ENCODE results near the gene PNCK. TPM values are rescaled to one million over a fixed set of nuclear protein-coding genes. Genes with fewer than 3 reads are reported as not detected.

PNCK gene
- total RNA-seq, 2 experiments from 2014 or later = 0.70 to 1.0 TPM

- TF ChIP-seq CTCF (IDR thresholded peaks at IDR 0.05) = no peak
- intact Hi-C loops (cut with DNase I, micrococcal nuclease) = no loop called here
Observed at GRCh38 chrX:153632595-153632946, 41.0 kb downstream of the PNCK start.

GRCh38 chrX:153631907-153632594 lies 41.6 kb downstream of the PNCK start:
- Mint-ChIP-seq H3K4me3 (no peak overlapping the region), H3K4me1 (ENCODE audit: low read depth) (no peaks in the 10 kb centered on the region), H3K27ac (no peak overlapping the region), H3K36me3 (ENCODE audit: low read depth) (no peaks in the 10 kb centered on the region), H3K9me3 (no peaks in the 10 kb centered on the region), H3K27me3 (no peaks in the 10 kb centered on the region)
- no peak for ATAC-seq (ENCODE audit: poor library complexity)
- H3K36me3 ChIP-seq (ENCODE audit: insufficient read depth, low read length) = no peaks in the 10 kb centered on the region
- H3K9me3 ChIP-seq (ENCODE audit: control insufficient read depth in 1 of 2, insufficient read depth in 1 of 2, low read length in 2 of 2) = no peaks in the 10 kb centered on the region
- H3K4me3 ChIP-seq (ENCODE audit: low read length) = no peak overlapping the region
- TF ChIP-seq CTCF (IDR thresholded peaks at IDR 0.05) = no peak
- no peak overlapping the region for H3K27ac ChIP-seq (ENCODE audit: low read depth in 1 of 2, low read length in 2 of 2)
- POLR2A ChIA-PET = no interaction called here
- DNase-seq = no peak
- CTCF ChIA-PET = interaction anchor here (1.1 kb wide), 1 partner anchor 17 kb away, joined by 3 read pairs; no protein-coding TSS in a partner anchor
- H3K4me1 ChIP-seq (ENCODE audit: insufficient read depth, low read length) = no peaks in the 10 kb centered on the region
- intact Hi-C loops (cut with DNase I, micrococcal nuclease) = no loop called here
- H3K27me3 ChIP-seq (ENCODE audit: control insufficient read depth in 1 of 2, insufficient read depth in 2 of 2, low read length in 2 of 2) = no peaks in the 10 kb centered on the region

More at GRCh38 chrX:153632595-153632946, 41.0 kb downstream of the PNCK start:
- Histone ChIP-seq H3K4me3 (ENCODE audit: low read length) (no peak overlapping the region), H3K36me3 (ENCODE audit: insufficient read depth, low read length) (no peaks in the 10 kb centered on the region), H3K9me3 (ENCODE audit: control insufficient read depth in 1 of 2, insufficient read depth in 1 of 2, low read length in 2 of 2) (no peaks in the 10 kb centered on the region), H3K4me1 (ENCODE audit: insufficient read depth, low read length) (no peaks in the 10 kb centered on the region), H3K27ac (ENCODE audit: low read depth in 1 of 2, low read length in 2 of 2) (no peak overlapping the region), H3K27me3 (ENCODE audit: control insufficient read depth in 1 of 2, insufficient read depth in 2 of 2, low read length in 2 of 2) (no peaks in the 10 kb centered on the region)
- ChIA-PET POLR2A (no interaction called here), CTCF (no interaction called here)
- Mint-ChIP-seq H3K27me3 (no peaks in the 10 kb centered on the region), H3K9me3 (no peaks in the 10 kb centered on the region), H3K4me3 (no peak overlapping the region), H3K4me1 (ENCODE audit: low read depth) (no peaks in the 10 kb centered on the region), H3K36me3 (ENCODE audit: low read depth) (no peaks in the 10 kb centered on the region), H3K27ac (no peak overlapping the region)
- DNase-seq = no peak
- ATAC-seq (ENCODE audit: poor library complexity) = no peak

GRCh38 chrX:153631346-153631745 lies 42.3 kb downstream of the PNCK start:
- H3K4me1 ChIP-seq (ENCODE audit: insufficient read depth, low read length) = no peaks in the 10 kb centered on the region
- no peaks in the 10 kb centered on the region for H3K36me3 ChIP-seq (ENCODE audit: insufficient read depth, low read length)
- DNase-seq (no peak), ATAC-seq (ENCODE audit: poor library complexity) (no peak)
- Mint-ChIP-seq H3K27ac (no peak overlapping the region), H3K4me3 (no peak overlapping the region), H3K4me1 (ENCODE audit: low read depth) (no peaks in the 10 kb centered on the region), H3K9me3 (no peaks in the 10 kb centered on the region), H3K27me3 (no peaks in the 10 kb centered on the region), H3K36me3 (ENCODE audit: low read depth) (no peaks in the 10 kb centered on the region)
- ChIA-PET POLR2A (no interaction called here), CTCF (interaction anchor here (1.1 kb wide), 1 partner anchor 18 kb away, joined by 3 read pairs; no protein-coding TSS in a partner anchor)
- no peaks in the 10 kb centered on the region for H3K9me3 ChIP-seq (ENCODE audit: control insufficient read depth in 1 of 2, insufficient read depth in 1 of 2, low read length in 2 of 2)
- no peak overlapping the region for H3K4me3 ChIP-seq (ENCODE audit: low read length)
- H3K27ac ChIP-seq (ENCODE audit: low read depth in 1 of 2, low read length in 2 of 2) = no peak overlapping the region
- no peaks in the 10 kb centered on the region for H3K27me3 ChIP-seq (ENCODE audit: control insufficient read depth in 1 of 2, insufficient read depth in 2 of 2, low read length in 2 of 2)
- TF ChIP-seq CTCF (IDR thresholded peaks at IDR 0.05) = no peak
- intact Hi-C loops (cut with DNase I, micrococcal nuclease) = no loop called here

Data from CD4-positive, alpha-beta T cell (primary cell).